B cell (primary cell): ENCODE results near the gene OR2T12. TPM values are rescaled to one million over a fixed set of nuclear protein-coding genes. Genes with fewer than 3 reads are reported as not detected.
"Not testable (repeated sequence)": the region's sequence is repeated elsewhere in the genome, so short reads cannot be mapped to it uniquely, and the experiment has no call there.

ENCODE experiments used
- ATAC-seq: fragments of 200-7000 bp; cut with Tn5 transposase; one replicate; pipeline ENCODE4 v1.10.0; 2021; ENCODE audit warnings: low read depth, mild to moderate bottlenecking, moderate number of reproducible peaks, moderate library complexity
- CTCF ChIA-PET: fragments of 350-600 bp; sonication (Branson Sonifier 250); formaldehyde crosslinking; loops from one replicate; lab custom pipeline; 2021; ENCODE audit warnings: antibody characterized with exemption, inconsistent platforms; lab: Charles Lee
- POLR2A ChIA-PET: fragments of 350-600 bp; sonication (Branson Sonifier 250); formaldehyde crosslinking; loops from one replicate; lab custom pipeline; 2021; ENCODE audit warnings: antibody characterized with exemption; lab: Charles Lee
- DNase-seq: peaks from one replicate; pipeline ENCODE4 v3.0.0; 2013
- H2AFZ ChIP-seq: 2 replicates; pipeline ENCODE4 v1.6.1; 2012; ENCODE audit warnings: mild to moderate bottlenecking, low read depth, low read length; ENCODE audit not compliant: insufficient read depth, poor library complexity, severe bottlenecking
- H3K27ac ChIP-seq, 2 donors: 1 replicate in 1 of 2; 2 replicates in 1 of 2; pipeline ENCODE4 v1.5.1; 2012 to 2013; ENCODE audit warnings: low read length in 2 of 2, mild to moderate bottlenecking in 2 of 2, moderate library complexity in 1 of 2
- H3K27me3 ChIP-seq, 4 experiments: fragments of 200-600 bp in 1 of 4; sonication (generic) in 1 of 4; replicated peaks in 1 of 4; 1 replicate in 2 of 4; 2 replicates in 2 of 4; pipeline versions ENCODE4 v1.6.1 to v1.7.0; 2013 to 2016; ENCODE audit warnings: low read length in 3 of 4, mild to moderate bottlenecking in 2 of 4, mixed read lengths in 1 of 4, moderate library complexity in 1 of 4; ENCODE audit not compliant: insufficient read depth in 4 of 4, control insufficient read depth in 3 of 4; ENCODE audit errors: control extremely low read depth in 1 of 4
- H3K36me3 ChIP-seq, 2 experiments: replicated peaks in 1 of 2; 1 replicate in 1 of 2; 2 replicates in 1 of 2; pipeline versions ENCODE4 v1.6.1 to v1.7.1; 2013; ENCODE audit warnings: low read length in 1 of 2; ENCODE audit not compliant: insufficient read depth in 2 of 2, control insufficient read depth in 1 of 2; ENCODE audit errors: control extremely low read depth in 1 of 2, extremely low read depth in 1 of 2
- H3K4me1 ChIP-seq, 2 donors: fragments of 200-600 bp in 1 of 2; sonication (generic) in 1 of 2; 1 replicate in 1 of 2; 2 replicates in 1 of 2; pipeline versions ENCODE4 v1.5.1 to v1.6.1; 2013 to 2017; ENCODE audit warnings: low read length in 2 of 2; ENCODE audit not compliant: control insufficient read depth in 2 of 2, insufficient read depth in 2 of 2
- H3K4me2 ChIP-seq: replicated peaks from 2 replicates; pipeline ENCODE3; 2012; ENCODE audit warnings: mild to moderate bottlenecking, low read depth, low read length; ENCODE audit not compliant: poor library complexity, severe bottlenecking
- H3K4me3 ChIP-seq, 5 experiments: fragments of 200-600 bp in 1 of 5; sonication (generic) in 1 of 5; 1 replicate in 3 of 5; 2 replicates in 2 of 5; pipeline versions ENCODE4 v1.5.1 to v1.7.0; 2011 to 2016; ENCODE audit warnings: low read length in 4 of 5, mild to moderate bottlenecking in 4 of 5, low read depth in 2 of 5, control low read depth in 1 of 5, moderate library complexity in 1 of 5; ENCODE audit not compliant: insufficient read depth in 1 of 5; ENCODE audit errors: control extremely low read depth in 1 of 5, extremely low read depth in 1 of 5
- H3K79me2 ChIP-seq: fragments of 200-600 bp; sonication (generic); one replicate; pipeline ENCODE4 v1.6.0; 2016; ENCODE audit warnings: low read length; ENCODE audit not compliant: control insufficient read depth, insufficient read depth
- H3K9ac ChIP-seq: fragments of 200-600 bp; sonication (generic); 2 replicates; pipeline ENCODE4 v1.6.1; 2017; ENCODE audit warnings: mild to moderate bottlenecking, low read length, moderate library complexity
- H3K9me3 ChIP-seq, 3 donors: one replicate each; pipeline versions ENCODE4 v1.6.1 to v1.7.1; 2013; ENCODE audit warnings: low read length in 2 of 3; ENCODE audit not compliant: control insufficient read depth in 2 of 3, insufficient read depth in 1 of 3; ENCODE audit errors: control extremely low read depth in 1 of 3
- H4K20me1 ChIP-seq: 2 replicates; pipeline ENCODE4 v1.6.0; 2012; ENCODE audit warnings: mild to moderate bottlenecking, low read length; ENCODE audit not compliant: insufficient read depth, control insufficient read depth, poor library complexity, severe bottlenecking
- H3K27ac Mint-ChIP-seq: one replicate; pipeline ENCODE4 v1.8.0; 2021; ENCODE audit warnings: mixed read lengths
- H3K27me3 Mint-ChIP-seq: one replicate; pipeline ENCODE4 v1.8.0; 2021; ENCODE audit warnings: mixed read lengths
- H3K4me1 Mint-ChIP-seq: one replicate; pipeline ENCODE4 v1.8.0; 2021; ENCODE audit warnings: mixed read lengths
- H3K4me3 Mint-ChIP-seq: one replicate; pipeline ENCODE4 v1.8.0; 2021; ENCODE audit warnings: mixed read lengths
- H3K9me3 Mint-ChIP-seq: one replicate; pipeline ENCODE4 v1.8.0; 2022; ENCODE audit warnings: mixed read lengths; ENCODE audit not compliant: insufficient read depth
- CTCF ChIP-seq: fragments of 200-600 bp; IDR thresholded peaks from one replicate; pipeline ENCODE4 v1.8.0; 2022; ENCODE audit warnings: antibody characterized with exemption, mild to moderate bottlenecking
- EZH2 ChIP-seq: IDR thresholded peaks from 2 replicates; pipeline ENCODE4 v1.6.1; 2012; ENCODE audit warnings: borderline replicate concordance, low read depth, mild to moderate bottlenecking, moderate library complexity, low read length; ENCODE audit not compliant: insufficient read depth, poor library complexity, severe bottlenecking
- WGBS: methylation state at CpG from one replicate; pipeline ENCODE4 v1.1.5; 2013; ENCODE audit warnings: missing lambda C conversion rate; ENCODE audit not compliant: insufficient coverage; 5-methylcytosine and 5-hydroxymethylcytosine counted together
- intact Hi-C: fragments of 100-400 bp; cut with micrococcal nuclease; formaldehyde crosslinking; loops from one replicate; pipeline ENCODE4 v1.10.0; 2022
- polyA plus RNA-seq: library from polyadenylated mRNA; depleted of rRNA; stranded (reverse); fragments of >200 nt; gene quantifications from 2 replicates; pipeline ENCODE4 v1.2.3, GENCODE V29; 2012
- total RNA-seq, 2 donors: library from RNA; stranded (reverse); fragments of 120-200 nt in 1 of 2; gene quantifications; 1 replicate in 1 of 2; 2 replicates in 1 of 2; pipeline versions ENCODE4 v1.2.3 to v1.2.4, GENCODE V29; 2013 to 2022

Gene OR2T12
- total and polyA plus RNA-seq, 2 donors (not counting 1 experiment from before 2014, with no cell fraction given): not detected

- Histone ChIP-seq H4K20me1 (no peaks in the 10 kb centered on the region), H3K27ac (no peak overlapping the region), H3K9me3 (no peaks in the 10 kb centered on the region), H3K27me3 (no peaks in the 10 kb centered on the region), H3K79me2 (no peaks in the 10 kb centered on the region), H3K4me2 (no peak overlapping the region), H3K4me3 (no peak overlapping the region), H3K9ac (no peak overlapping the region), H3K4me1 (no peaks in the 10 kb centered on the region), H2AFZ (no peak overlapping the region), H3K36me3 (no peaks in the 10 kb centered on the region)
- no peaks in the 10 kb centered on the region for H3K27me3 Mint-ChIP-seq
- intact Hi-C loops: no loop called here
- no peak overlapping the region for H3K27ac Mint-ChIP-seq
- no peaks in the 10 kb centered on the region for H3K4me1 Mint-ChIP-seq
- no peak for ATAC-seq
- 100% methylated on average over 1 of the region's 4 CpGs for WGBS
- no peak for DNase-seq
- TF ChIP-seq EZH2: no peak
- no peak for TF ChIP-seq CTCF
- H3K9me3 Mint-ChIP-seq: no peaks in the 10 kb centered on the region
- CTCF ChIA-PET: no interaction called here
- H3K4me3 Mint-ChIP-seq: no peak overlapping the region
- POLR2A ChIA-PET: no interaction called here
These were observed 35.0 kb downstream of the OR2T12 start for GRCh38 chr1:248268178-248268577.

- no CpG with 5 or more reads among the region's 1 CpG for WGBS
- H3K4me1 Mint-ChIP-seq, H3K27ac ChIP-seq, H3K27me3 ChIP-seq, H3K4me3 ChIP-seq, H3K27me3 Mint-ChIP-seq, intact Hi-C loops, H2AFZ ChIP-seq, H3K9ac ChIP-seq, H3K27ac Mint-ChIP-seq, H4K20me1 ChIP-seq, H3K79me2 ChIP-seq, DNase-seq, H3K9me3 ChIP-seq, CTCF ChIA-PET, H3K4me3 Mint-ChIP-seq, ATAC-seq, POLR2A ChIA-PET, H3K36me3 ChIP-seq, H3K9me3 Mint-ChIP-seq, H3K4me1 ChIP-seq, H3K4me2 ChIP-seq: not testable (repeated sequence)
These were observed 43.9 kb downstream of the OR2T12 start for GRCh38 chr1:248259309-248259708.
